ENCODE measurements around the gene LARP1. TPM values are rescaled to one million over a fixed set of nuclear protein-coding genes. Genes with fewer than 3 reads are reported as not detected.
"Not testable (repeated sequence)": the region's sequence is repeated elsewhere in the genome, so short reads cannot be mapped to it uniquely, and the experiment has no call there.

Gene LARP1
- total RNA-seq, 1 donor from 2014 or later = 144 TPM

DNA sequence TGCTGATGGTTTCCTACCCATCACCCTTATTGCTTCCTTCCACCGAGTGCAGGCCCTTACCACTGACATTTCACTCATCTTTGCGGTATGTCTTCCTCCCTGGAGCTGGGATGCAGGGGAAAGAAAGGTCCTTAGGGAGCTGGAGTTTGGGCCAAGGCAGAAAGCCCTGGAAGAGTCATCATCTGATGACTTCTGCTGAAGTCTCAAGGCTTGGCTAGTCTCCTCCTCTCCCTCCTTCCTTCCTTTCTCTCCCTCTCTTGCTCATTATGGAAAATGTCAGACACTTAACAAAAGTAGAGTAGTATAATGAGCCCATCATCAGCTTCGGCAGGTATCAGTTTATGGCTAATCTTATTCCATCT, 40.0 kb downstream of the LARP1 start:
- no peak for ATAC-seq

- no peak for ATAC-seq
These were observed 42.6 kb downstream of the LARP1 start for GRCh38 chr5:154797762-154798161.

- no peak for ATAC-seq
These were observed 45.4 kb downstream of the LARP1 start for GRCh38 chr5:154800582-154800981.

DNA sequence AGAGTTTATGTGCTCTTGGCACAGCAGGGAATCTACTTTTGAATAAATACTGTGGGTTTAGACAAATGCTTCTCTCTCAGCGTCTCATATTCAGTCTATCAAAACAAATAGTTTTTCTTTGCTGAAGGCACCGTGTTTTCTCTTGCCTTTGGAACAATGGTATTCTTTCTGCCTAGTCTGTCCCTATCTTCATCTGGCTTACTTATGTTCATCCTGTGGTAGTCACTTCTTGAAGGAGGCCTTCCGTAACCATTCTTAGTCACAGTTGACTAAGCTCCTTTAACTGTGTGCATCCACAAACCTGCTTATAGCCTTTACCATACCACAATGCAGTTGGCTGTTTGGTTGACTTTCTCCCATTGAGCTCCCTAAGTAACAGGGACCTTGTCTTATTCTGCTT, 45.9 kb downstream of the LARP1 start:
- ATAC-seq = no peak

GRCh38 chr5:154802050-154802449, 46.9 kb downstream of the LARP1 start:
- no peak for ATAC-seq

DNA sequence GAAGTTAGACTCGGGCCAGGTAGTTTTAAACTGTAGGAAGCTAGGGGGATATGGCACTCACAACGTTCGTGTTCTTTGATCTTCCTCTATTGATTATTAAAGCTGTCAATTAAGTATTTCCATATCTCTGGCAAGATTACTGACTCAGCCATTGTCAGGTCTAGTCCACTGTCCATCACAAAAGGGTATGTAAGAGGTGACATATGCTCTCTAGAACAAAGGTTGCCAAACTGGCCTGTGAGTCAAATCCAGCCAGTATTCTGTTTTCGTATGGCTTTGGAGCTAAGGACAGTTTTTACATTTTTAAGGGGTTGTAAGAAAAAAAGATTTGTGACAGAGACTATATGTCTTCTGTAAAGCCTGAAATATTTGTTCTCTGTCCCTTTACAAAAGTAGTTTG, 51.0 kb downstream of the LARP1 start:
- no peak for ATAC-seq

DNA sequence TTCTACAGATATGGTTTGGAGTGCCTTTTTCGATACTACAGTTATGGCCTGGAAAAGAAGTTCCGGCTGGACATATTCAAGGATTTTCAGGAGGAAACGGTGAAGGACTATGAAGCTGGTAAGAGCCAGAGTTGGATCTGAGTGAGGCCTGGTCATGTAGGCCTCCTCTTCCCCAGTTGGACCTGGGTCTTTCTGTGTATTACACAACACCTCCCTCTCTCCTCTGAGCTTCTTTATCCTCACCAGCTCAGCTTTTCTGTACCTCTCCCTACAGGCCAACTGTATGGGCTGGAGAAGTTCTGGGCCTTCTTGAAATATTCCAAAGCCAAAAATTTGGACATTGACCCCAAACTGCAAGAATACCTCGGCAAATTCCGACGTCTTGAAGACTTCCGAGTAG, 56.1 kb downstream of the LARP1 start:
- ATAC-seq = no peak

- peak; percentile 79 for ATAC-seq
These were observed 56.7 kb downstream of the LARP1 start for GRCh38 chr5:154811653-154812465.

- ATAC-seq = no peak
These were observed 58.0 kb downstream of the LARP1 start for GRCh38 chr5:154813158-154813557.

DNA sequence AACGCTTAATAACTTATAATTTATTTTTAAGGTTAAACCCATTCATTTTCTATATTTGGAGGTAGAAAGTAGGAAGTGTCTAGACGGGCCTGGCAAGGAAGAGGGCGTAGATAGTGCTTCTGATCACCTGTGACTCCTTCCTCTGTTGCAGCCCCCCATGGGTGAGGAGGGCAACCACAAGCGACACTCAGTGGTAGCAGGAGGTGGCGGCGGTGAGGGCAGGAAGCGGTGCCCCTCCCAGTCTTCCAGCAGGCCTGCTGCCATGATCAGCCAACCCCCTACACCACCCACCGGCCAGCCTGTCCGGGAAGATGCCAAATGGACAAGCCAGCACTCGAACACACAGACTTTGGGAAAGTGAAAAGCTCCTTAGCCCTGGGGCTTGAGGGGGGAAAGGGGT, 58.6 kb downstream of the LARP1 start:
- ATAC-seq = no peak

DNA sequence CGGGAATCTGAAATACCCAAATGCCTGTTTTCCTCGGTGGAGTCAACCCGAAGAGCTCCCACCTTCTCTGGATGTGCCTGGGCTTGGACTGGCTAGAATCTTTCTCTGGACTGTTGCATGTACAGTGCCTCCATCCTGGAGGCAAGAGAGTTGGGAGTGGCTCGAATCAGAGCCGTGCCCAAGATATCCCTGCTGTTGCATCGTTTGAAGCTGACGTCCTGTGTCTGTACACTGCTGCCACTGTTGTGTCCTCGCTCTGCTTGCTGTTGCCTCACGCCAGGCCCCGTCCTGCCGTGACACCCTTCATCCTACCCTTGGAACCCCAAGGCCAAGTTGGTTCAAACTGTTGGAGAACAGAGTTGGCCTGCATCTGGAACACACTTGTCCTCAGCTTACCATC, 59.8 kb downstream of the LARP1 start:
- ATAC-seq = no peak

GRCh38 chr5:154815684-154816247, 60.6 kb downstream of the LARP1 start:
- ATAC-seq = no peak

GRCh38 chr5:154816891-154817492, 61.8 kb downstream of the LARP1 start:
- no peak for ATAC-seq

DNA sequence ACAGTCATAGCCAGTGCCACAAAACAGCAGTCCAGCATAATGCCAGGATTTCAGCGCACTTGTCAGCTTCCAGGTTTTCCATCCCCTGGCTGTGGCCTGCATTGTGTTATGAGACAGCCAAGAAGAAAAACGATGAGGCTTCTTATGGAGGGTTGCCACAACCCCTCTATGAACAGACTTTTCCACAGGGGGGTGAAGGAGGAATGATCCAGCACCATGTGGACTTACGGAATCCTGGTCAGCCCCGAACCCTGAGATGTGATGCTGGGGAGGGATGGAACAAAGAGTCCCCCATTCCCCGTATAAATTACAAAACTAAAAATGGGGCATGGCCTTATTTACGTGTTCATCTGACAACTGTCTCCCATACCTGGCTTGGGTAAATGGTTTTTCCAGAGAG, 62.6 kb downstream of the LARP1 start:
- no peak for ATAC-seq

DNA sequence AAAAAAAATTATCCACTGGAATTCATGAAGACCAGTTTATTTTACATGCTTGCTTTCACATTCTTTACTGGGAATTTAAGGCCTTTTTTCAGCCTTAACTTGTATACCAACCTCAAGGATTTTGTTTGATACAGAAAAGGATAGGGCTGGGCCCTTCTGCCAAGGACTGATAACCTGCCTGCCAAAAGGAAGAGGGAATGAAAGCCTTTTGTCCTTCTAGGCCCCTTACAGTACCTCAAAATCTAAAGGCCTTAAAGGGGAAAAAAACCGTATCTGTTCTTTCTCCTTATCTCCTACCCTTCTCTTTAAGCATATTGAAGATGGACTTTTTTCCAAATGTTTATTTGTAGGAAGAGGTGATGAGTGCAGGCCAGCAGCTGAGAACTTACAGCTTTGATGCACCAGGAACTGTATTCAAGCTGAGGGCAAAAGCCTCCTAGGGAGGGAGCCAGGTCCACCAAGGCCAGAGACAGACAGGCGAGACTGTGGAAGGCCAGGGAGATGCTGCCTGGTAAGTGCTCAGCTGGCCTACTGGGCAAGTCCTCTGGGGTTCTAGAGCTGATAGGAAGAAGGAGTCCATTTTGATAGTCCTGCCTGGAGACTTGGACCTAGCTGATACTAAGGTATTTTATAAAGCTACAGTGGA, 63.4 kb downstream of the LARP1 start:
- ATAC-seq = no peak

DNA sequence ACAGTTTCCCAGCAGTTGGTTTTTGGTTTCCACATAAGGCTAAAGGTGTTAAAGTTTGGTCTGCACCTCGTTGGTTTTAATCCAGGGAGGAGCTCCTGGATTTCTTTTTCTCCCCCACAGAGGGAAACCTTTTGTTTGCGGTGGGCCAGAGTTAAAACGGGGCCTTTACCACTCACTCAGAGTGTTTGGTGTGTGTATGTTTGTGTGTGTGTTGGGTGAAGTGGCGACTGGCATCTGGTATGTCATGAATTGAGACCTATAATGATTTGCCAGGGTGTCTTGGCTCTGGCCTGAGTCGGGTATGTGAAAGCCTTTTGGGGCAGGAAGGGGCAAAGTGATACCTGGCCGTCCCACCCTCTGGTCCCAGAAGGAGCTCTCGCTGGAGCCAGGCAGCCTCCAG, 64.4 kb downstream of the LARP1 start:
- no peak for ATAC-seq

- no peak for ATAC-seq
These were observed 65.2 kb downstream of the LARP1 start for GRCh38 chr5:154820383-154820782.

DNA sequence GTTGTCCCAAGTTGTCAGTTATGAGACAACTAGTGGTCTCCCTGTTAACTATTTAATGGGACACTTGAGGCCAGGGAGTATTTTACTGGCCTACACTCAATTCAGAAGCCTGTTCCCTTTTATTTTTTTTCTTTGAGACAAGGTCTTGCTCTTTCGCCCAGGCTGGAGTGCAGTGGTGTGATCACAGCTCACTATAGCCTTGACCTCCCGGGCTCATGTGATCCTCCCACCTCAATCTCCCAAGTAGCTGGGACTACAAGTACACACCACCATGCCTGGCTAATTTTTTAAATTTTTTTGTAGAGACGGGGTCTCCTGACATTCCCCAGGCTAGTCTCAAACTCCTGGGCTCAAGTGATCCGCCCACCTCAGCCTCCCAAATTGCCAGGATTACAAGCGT, 67.7 kb downstream of the LARP1 start:
- not testable (repeated sequence) for ATAC-seq

- ATAC-seq = peak; percentile 70
These were observed 68.4 kb downstream of the LARP1 start for GRCh38 chr5:154823605-154824004.

- ATAC-seq = no peak
These were observed 68.9 kb downstream of the LARP1 start for GRCh38 chr5:154824070-154824469.

- ATAC-seq = peak; percentile 45
These were observed 74.0 kb downstream of the LARP1 start for GRCh38 chr5:154829181-154829588.

GRCh38 chr5:154829589-154830218, 74.5 kb downstream of the LARP1 start:
- peak; percentile 90 for ATAC-seq

GRCh38 chr5:154830219-154830595, 75.0 kb downstream of the LARP1 start:
- peak; percentile 7 for ATAC-seq
